CD4-positive, alpha-beta T cell treated with Interleukin-15 for 1 hour (primary cell): Measurements from ENCODE around the gene KIF3B.
"Not testable (repeated sequence)": the region's sequence is repeated elsewhere in the genome, so short reads cannot be mapped to it uniquely, and the experiment has no call there.

Source experiments
- DNase-seq: peaks from one replicate; pipeline ENCODE4 v3.0.0-alpha.2; 2020

KIF3B gene

DNA sequence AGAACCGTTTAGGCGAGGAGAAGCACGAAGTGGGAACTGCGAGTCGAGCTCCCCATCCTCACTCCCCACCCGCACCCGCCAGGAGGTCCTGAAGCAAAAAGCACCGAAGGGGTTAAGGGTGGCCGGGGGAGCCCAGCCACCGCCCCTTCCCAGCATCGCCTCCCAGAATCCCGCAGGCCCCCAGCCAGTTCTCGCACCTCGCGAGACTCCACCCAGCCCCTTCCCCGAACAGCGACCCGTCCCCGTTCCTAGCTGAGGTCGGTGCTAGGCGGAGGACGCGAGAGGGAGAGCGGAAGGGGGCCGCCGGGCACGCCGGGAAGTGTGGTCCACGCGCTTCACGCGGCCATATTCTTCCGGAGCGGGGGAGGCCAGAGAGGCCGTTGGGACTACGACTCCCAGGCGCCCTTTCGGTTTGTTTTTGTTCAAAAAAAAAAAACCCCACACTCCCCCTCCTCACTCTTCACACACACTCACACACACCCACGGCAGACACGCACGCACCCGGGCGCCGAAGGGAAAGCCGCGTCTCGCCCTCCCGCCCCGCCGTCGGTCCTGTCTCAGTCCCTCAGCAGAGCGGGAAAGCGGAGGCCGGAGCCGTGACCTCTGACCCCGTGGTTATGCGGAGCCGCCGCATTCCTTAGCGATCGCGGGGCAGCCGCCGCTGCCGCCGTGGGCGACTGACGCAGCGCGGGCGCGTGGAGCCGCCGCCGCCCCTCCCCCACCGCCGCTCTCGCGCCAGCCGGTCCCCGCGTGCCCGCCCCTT is 80.6 kb downstream of the KIF3B start, which contains the start of gene ASXL1:
TSS of gene ASXL1 (plus strand) at position 463 of the 763 bp plus-strand sequence. CDS start 445 bp downstream, outside the sequence.
- peak; percentile 96 for DNase-seq

DNA sequence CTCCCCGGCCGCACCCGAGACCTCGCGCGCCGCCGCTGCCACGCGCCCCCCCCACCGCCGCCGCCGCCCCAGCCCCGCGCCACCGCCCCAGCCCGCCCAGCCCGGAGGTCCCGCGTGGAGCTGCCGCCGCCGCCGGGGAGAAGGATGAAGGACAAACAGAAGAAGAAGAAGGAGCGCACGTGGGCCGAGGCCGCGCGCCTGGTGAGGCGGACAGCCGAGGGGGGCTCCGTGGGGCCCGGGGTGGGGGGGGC is 81.1 kb downstream of the KIF3B start:
- no peak for DNase-seq

DNA sequence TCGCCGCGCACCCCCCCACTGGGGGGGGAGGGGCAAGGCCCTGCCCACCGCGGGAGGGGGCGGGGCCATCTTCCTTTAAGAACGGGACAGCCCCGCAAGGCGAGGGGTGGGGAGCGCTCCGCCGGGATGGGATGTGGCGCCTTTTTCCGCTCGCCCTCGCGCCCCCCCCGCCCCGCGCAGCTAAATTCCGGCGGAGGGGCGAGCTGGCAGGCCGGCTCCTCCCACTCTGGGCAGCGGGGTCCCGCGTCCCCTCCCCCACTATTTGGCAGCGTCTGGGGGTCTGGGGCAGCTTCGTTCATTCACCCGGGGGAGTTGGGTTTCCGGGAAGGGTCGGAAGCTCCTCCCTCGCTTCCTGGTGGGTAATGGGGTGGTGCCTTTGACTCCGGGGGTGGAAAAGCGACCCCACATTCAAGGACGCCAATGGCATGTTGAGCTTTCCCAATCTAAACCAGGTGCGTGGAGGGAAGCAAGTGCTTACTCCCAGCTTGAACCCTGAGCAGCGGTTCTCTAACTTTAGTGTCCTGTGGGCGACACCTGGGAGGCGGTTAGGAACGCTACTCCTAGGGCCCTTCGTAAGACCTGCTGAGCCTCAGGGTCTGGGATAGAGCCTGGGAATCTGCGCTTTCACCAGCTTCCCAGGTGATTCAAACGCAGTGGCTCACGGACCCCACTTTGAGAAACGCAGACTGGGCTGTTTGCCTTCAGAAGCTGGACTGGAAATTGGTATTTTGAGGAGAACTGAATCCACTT is 81.6 kb downstream of the KIF3B start:
- DNase-seq = peak; percentile 69

DNA sequence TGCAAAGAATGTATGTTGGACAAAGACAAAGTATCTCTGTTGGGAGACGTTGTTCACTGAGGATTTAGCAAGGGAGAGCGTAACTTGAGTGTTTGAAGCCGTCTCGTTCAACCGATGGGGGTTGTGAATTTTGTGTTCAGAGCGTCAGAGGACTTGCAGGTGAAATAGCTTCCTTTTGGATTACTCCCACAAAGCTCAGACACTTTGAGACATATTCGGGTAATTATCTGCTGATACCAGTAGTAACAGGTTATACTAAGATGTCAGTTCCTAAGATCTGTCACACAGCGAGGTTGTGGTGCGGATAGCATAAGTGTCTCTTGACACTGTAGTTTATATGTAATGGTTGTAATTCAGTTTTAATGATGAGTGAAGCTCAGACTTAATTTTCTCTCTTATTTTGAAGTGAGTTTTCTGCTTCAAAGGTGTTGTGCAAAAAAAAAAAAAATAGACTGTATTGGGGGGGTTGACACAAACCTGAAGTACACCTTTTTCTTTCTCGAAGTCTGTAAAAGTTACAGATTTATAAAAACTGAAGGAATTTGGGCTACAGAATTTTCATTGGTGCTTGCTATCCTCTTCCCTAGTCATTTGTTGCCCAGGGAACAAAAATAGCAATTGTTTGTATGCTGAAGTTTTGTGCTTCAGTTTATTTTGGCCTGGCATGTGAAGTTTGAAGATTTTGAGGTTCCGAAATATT is 82.3 kb downstream of the KIF3B start:
- no peak for DNase-seq

DNA sequence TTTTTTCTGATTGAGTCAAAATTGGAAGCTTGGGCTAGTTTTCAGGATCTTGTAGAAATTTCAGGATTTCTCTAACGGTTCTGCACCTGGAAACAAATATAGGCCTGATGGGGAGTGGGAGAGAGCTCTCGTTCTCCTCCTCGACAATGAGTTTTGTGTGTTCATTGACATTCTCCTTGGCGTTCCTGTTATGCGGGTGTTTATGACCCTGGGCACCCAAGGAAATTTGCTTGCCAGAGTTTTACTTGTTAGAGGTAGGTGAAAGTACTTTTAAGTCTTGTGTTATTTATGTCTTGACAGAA is 82.8 kb downstream of the KIF3B start:
- DNase-seq = no peak

DNA sequence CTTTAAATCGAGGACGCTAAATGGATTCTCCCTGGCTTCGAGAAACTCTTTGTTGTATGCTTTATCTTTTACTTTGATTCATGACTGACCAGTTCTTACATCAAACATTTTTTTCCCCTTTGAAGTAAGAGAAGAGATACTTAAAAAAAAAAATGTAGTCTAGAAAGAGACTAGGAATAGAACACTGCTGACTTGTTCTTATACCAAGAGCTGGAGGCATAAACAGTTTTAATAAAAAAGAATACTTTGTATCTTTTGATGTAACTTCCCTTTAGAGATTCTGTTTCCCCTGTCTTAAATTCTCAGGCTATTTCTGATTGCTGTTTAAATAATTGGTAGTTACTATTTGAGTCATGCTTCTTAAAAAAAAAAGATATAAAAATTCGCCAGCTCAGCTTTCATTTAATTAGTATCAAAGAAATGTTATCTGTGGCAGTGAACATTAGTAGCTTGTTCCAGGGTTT is 85.5 kb downstream of the KIF3B start:
- DNase-seq = no peak

DNA sequence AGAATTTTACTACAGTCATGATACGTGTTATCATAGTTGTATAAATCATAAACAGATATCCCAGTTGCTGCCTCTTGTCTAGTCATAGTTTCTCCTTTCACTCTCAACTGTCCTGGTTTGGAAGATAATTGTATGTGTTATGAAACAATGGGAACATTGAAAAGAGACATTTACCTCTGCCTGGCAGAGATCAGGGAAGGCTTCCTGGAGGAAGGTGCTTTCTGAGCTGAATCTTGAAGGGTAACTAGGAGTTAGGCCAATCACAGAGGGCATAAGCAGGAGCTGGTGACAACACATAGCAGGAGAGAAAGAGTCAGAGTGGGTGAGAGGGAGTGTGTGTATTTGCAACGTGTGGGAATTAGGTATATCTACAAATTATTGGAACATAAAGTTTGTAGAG is 86.0 kb downstream of the KIF3B start:
- no peak for DNase-seq

DNA sequence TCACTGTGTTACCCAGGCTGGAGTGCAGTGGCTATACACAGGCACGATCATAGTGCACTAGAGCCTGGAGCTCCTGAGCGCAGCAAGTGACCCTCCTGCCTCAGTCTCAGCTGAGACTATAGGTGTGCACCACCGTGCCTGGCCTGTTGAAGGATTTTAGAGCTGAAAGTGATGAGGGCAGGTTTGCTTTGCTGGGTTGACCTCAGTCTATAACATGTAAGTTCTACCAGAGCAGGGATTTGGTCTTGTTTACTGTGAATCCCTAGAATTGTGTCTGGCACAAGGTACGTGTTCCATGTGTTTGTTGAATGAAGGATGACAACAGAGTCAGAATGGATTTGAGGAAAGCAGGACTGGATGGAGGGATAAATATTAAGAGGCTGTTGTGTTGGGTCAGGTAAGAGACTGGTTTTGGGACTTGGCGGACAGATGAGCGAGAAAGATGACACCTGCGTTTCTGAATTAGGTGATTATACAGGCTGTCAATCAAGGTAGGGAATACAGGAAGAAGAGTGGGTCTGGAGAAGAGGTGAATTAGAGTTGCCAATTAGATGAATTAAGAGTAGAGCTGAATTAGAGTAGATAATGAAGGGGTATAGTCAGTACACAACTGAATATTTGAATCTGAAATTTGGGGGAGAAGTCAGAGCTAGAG is 87.2 kb downstream of the KIF3B start:
- no peak for DNase-seq

DNA sequence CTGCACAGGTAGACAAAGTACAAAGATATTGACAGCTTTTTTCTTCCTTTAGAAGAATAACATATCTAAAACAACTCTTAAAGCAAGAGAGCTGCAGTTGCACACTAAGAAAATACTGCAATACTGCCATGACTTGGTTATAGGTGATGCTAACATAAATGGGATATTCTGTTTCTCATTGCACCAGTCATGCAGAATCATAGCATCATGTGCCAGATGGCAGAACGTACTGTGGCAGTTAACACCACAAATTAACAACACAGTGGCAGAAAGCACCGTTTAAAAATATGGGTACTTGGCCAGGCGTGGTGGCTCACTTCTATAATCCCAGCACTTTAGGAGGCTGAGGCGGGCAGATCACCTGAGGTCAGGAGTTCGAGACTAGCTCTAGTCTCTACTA is 88.1 kb downstream of the KIF3B start:
- DNase-seq = no peak

DNA sequence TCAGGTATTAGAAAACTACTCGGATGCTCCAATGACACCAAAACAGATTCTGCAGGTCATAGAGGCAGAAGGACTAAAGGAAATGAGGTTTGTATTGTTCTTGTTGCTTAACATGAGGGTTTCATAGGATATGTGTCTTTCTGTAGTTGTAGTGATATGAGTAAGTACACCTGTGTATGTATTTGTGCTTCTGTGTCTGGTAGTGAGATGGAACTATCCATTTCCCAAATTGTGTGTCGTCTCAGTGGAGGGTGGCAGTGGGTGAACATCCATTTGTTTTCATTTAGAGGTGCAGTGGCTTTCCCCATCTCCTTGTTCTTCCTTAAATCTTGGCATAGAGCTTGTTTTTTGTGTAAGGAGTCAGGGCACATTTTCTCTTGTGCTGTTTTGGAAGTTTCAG is 88.9 kb downstream of the KIF3B start:
- no peak for DNase-seq

DNA sequence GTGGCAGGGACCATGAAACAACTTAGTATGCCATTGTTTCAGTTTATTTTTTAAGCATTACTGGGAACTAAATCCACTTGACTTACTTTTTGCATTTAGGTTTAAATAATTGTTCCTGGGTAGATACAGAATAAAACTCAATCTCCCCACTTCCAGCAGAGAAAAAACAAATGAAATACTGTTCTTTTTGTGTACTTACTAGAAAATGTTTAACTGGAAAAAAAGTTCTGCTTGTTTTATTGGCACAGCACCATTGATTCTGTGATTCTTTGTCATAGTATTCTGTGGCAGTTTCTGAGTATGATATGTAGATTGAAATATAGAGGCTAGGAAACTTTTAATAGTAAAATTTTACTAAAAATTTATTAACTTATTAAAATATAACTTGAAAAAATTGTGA is 90.9 kb downstream of the KIF3B start:
- no peak for DNase-seq

DNA sequence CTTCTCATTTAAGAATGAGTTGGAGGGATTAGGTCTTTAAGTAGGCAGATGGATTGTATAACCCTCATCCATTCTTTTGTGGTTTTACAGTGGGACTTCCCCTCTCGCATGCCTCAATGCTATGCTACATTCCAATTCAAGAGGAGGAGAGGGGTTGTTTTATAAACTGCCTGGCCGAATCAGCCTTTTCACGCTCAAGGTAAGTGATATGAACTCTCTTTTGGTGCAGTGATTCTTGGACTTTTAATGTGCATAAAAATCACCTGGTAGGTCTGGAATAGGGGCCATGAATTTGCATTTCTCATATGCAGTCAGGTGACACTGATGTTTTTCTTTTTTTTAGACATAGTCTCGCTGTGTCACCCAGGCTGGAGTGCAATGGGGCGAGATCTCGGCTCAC is 91.5 kb downstream of the KIF3B start:
- DNase-seq = no peak

DNA sequence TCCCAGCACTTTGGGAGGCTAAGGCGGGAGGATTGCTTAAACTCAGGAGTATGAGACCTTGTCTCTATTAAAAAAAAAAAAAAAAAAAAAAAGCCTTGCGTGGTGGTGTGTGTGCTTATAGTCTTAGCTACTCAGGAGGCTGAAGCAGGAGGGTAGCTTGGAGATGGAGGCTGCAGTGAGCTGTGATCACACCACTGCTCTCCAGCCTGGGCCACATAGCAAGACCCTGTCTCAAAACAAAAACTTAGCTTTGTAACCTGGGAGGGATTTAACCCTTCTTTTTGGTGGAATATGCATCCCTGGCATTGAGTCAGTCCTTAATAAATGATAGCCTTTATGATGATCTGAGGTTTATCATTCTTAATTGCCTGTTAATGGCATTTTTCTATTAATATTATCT is 93.4 kb downstream of the KIF3B start:
- no peak for DNase-seq

DNA sequence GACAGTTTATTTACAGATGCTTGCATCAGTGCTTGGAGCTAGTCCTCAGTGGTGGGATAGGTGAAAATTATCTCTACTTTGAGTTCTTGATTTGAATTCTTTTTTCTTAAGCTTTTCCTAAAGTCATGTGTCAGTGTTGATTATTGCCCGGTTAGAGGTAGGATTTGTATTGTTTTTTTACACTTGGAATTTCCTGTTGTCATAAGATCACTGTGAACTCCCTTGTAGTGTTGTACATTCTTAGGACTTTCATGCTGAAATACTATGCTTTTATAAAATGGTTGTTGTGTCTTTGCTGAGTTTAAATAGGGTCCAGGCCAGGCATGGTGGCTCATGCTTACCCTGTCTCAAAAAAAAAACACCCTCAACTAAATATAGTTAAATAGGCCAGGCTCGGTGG is 101.0 kb downstream of the KIF3B start:
- no peak for DNase-seq

DNA sequence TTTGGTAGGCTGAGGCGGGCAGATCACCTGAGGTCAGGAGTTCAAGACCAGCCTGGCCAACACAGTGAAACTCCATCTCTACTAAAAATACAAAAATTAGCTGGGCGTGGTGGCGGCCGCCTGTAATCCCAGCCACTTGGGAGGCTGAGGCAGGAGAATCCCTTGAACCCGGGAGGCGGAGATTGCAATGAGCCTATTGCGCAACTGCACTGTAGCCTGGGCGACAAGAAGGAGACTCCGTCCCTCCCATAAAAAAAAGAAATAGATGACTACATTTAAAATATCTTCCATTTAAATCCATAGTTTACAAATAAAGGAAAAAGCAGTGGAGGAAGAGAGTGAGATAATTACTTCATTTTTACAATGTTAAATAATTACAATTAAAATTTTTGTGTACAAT is 102.6 kb downstream of the KIF3B start:
- DNase-seq = not testable (repeated sequence)

DNA sequence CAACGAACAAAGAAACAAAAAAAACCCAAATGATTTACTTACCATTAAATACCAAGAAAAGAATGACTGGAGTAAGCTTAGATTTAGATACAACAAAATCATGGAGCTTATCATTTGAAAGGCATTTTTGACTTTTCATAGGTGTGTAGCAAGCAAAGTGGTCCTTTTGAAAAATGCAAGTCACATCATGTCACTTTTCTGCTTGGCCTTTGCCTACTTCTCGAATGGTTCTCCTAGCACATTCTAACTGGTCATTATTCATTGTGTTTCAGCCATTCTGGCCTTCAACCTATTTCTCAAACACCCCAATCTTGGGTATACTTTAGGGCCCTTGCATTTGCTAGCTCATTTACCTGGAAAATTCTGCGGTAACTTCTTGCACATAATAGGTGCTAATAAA is 103.3 kb downstream of the KIF3B start:
- DNase-seq = no peak

DNA sequence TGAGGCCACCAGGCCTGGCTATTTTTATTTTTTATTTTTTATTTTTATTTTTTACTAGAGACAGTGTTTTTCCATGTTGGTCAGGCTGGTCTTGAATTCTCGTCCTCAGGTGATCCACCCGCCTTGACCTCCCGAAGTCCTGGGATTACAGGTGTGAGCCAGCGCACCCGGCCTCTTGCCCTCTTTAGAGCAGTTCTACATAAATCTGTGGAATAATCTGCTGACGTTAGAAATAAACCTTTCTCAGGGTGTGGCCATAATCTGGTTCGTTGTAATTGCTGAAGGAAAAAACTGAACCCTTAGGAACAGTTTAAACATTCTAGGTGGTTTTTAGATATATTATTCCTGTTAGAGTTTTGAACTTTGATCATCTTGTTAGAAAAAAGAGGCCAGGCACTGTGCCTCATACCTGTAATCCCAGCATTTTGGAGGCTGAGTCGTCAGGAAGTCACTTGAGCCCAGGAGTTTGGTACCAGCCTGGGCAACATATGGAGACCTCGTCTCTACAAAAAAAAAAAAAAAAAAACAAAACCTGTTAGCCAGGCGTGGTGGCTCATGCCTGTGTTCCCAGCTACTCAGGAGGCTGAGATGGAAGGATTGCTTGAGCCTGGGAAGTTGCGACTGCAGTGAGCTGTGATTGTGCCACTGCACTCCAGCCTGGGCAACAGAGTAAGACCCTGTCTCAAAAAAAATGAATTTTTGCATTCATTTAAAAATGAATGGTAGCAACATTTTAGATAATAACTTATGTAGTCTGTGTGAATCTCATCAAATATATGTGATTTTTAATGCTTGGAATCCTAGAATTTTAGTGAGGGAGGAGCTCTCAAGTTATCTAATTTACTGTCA is 104.9 kb downstream of the KIF3B start:
- no peak for DNase-seq

DNA sequence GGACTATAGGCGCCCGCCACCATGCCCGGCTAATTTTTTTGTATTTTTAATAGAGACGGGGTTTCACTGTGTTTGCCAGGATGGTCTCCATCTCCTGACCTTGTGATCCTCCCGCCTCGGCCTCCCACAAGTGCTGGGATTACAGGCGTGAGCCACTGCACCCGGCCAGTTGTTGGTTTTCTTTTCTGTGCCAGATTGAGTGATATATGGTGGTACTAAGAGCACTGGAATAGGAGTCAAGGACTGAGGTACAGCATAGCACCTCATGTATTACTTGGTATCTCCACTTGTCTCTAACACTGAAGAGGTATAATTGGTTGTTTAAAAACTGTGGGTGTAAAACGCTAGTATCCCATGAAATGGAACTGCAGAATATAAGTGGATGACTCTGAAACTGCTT is 106.0 kb downstream of the KIF3B start:
- DNase-seq = not testable (repeated sequence)
